B cell (primary cell): ENCODE data around the gene TLX2.

Experiments used
- EZH2 ChIP-seq: IDR thresholded peaks from 2 replicates; pipeline ENCODE4 v1.6.1; 2012; ENCODE audit warnings: borderline replicate concordance, low read depth, mild to moderate bottlenecking, moderate library complexity, low read length; ENCODE audit not compliant: insufficient read depth, poor library complexity, severe bottlenecking
- TF ChIP-seq, protein P1 (sequence below): fragments of 200-600 bp; IDR thresholded peaks from one replicate; pipeline ENCODE4 v1.8.0; 2022; ENCODE audit warnings: antibody characterized with exemption, mild to moderate bottlenecking

DNA sequence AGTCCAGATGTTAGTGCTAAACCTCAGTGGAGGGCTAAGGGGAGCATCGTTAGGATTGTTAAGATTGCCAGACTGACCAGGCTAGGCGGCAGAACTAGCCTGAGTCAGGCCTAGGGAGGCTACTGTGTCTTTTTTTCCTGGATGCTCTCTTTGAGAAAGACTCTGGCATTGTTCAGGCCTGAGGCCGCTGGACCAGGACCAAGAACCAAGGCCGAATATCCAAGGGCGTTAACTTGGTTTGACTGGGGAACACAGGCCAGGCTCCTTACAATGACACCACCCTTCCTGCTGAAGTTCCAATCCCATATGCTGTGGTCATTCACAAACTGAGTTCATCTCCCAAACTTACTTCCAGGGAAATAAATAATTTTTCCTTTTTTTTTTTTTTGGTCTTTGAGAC, 26.0 kb downstream of the TLX2 start:
- TF ChIP-seq, protein P1, sequence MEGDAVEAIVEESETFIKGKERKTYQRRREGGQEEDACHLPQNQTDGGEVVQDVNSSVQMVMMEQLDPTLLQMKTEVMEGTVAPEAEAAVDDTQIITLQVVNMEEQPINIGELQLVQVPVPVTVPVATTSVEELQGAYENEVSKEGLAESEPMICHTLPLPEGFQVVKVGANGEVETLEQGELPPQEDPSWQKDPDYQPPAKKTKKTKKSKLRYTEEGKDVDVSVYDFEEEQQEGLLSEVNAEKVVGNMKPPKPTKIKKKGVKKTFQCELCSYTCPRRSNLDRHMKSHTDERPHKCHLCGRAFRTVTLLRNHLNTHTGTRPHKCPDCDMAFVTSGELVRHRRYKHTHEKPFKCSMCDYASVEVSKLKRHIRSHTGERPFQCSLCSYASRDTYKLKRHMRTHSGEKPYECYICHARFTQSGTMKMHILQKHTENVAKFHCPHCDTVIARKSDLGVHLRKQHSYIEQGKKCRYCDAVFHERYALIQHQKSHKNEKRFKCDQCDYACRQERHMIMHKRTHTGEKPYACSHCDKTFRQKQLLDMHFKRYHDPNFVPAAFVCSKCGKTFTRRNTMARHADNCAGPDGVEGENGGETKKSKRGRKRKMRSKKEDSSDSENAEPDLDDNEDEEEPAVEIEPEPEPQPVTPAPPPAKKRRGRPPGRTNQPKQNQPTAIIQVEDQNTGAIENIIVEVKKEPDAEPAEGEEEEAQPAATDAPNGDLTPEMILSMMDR: no peak
- TF ChIP-seq EZH2: no peak
